Natural killer cell treated with Interleukin-12 subunit alpha and Interleukin-12 subunit beta and Interleukin-15 and Interleukin-18, amount 100 ng/mL, for 72 hours (primary cell): ENCODE measurements around the gene SMPDL3B. TPM values are rescaled to one million over a fixed set of nuclear protein-coding genes. Genes with fewer than 3 reads are reported as not detected.

Experiments used
- ATAC-seq, 2 donors: fragments of 150-1000 bp; cut with Tn5 transposase in 1 of 2; sonication (Bioruptor Pico), chemical (Tn5 transposase) in 1 of 2; 2 replicates each; pipeline ENCODE4 v1.10.0; 2021
- DNase-seq: peaks from one replicate; pipeline ENCODE4 v3.0.0; 2022; ENCODE audit warnings: low spot score
- H3K27ac Mint-ChIP-seq, 2 donors: 1 replicate in 1 of 2; 2 replicates in 1 of 2; pipeline ENCODE4 v1.8.0; 2022; ENCODE audit warnings: mixed read lengths in 2 of 2, mild to moderate bottlenecking in 1 of 2, moderate library complexity in 1 of 2
- H3K27me3 Mint-ChIP-seq, 2 donors: 1 replicate in 1 of 2; 2 replicates in 1 of 2; pipeline ENCODE4 v1.8.0; 2022; ENCODE audit warnings: mixed read lengths in 2 of 2
- H3K36me3 Mint-ChIP-seq: one replicate; pipeline ENCODE4 v1.8.0; 2022; ENCODE audit warnings: mixed read lengths
- H3K4me1 Mint-ChIP-seq, 2 donors: 1 replicate in 1 of 2; 2 replicates in 1 of 2; pipeline ENCODE4 v1.8.0; 2022; ENCODE audit warnings: low read depth in 2 of 2, mixed read lengths in 2 of 2, mild to moderate bottlenecking in 1 of 2
- H3K4me3 Mint-ChIP-seq: one replicate; pipeline ENCODE4 v1.8.0; 2022; ENCODE audit warnings: mixed read lengths
- H3K9me3 Mint-ChIP-seq: 2 replicates; pipeline ENCODE4 v1.8.0; 2022; ENCODE audit warnings: mixed read lengths
- total RNA-seq, 2 donors: library from RNA; stranded (reverse); gene quantifications; one replicate each; pipeline ENCODE4 v1.2.3, GENCODE V29; 2022

The SMPDL3B gene
- total RNA-seq, 2 donors from 2014 or later = 0.33 to 0.95 TPM

DNA sequence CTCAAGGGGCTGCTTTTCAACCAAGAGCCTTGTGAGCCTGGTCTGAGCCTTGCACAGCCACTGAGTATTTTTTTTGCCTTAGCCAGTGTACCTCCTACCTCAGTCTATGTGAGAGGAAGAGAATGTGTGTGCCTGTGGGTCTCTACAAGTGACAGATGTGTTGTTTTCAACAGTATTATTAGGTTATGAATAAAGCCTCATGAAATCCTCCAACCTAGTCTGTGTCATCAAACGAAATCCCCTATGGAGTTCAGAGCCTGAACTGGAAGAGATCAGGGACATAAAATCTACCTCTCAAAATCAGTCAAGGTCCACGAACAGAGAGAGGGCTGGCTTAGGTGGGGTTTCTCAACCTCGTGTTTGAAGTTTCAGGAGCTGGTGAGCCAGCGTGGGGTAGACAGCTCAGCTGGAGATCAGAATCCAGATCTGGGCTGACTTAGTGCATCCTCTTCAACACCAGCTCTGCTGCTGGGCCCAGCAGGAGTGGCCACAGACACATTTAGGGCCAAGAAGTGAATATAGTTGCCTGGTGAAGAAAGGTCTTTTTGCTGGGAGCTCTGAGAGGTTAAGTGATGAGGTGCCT lies 33.2 kb downstream of the SMPDL3B start:
- Mint-ChIP-seq H3K9me3 (no peaks in the 10 kb centered on the region), H3K4me3 (no peak overlapping the region), H3K4me1 (peaks cover 8 to 17% of the 10 kb centered on the region in 2 donors), H3K27me3 (no peaks in the 10 kb centered on the region), H3K36me3 (peaks cover 8% of the 10 kb centered on the region), H3K27ac (peak overlapping the region; percentile 45 to 72)
- ATAC-seq = no peak
- no peak for DNase-seq

DNA sequence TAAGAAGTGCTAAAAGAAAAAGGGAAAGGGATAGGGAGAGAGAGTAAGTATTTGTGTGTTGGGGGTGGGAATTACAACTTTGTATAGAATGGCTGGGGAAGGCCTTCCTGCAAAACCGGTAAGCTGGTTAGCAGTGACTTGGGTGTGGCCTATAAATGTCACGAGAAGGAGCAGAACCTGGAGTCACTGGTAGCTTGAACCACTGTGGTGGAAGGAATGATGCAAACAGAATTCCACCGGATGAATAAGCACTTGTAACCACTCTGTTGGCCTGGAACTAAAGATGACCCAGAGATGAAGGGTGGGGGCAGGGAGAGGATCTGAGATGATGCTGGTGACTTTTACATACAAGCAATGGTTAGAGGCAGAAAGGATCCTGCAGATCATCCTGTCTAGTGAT lies 33.9 kb downstream of the SMPDL3B start:
- ATAC-seq (no peak), DNase-seq (no peak)
- Mint-ChIP-seq H3K27me3 (no peaks in the 10 kb centered on the region), H3K36me3 (peaks cover 8% of the 10 kb centered on the region), H3K4me1 (peaks cover 8 to 12% of the 10 kb centered on the region in 2 donors), H3K27ac (peak overlapping the region; percentile 45 to 72), H3K4me3 (no peak overlapping the region), H3K9me3 (no peaks in the 10 kb centered on the region)

DNA sequence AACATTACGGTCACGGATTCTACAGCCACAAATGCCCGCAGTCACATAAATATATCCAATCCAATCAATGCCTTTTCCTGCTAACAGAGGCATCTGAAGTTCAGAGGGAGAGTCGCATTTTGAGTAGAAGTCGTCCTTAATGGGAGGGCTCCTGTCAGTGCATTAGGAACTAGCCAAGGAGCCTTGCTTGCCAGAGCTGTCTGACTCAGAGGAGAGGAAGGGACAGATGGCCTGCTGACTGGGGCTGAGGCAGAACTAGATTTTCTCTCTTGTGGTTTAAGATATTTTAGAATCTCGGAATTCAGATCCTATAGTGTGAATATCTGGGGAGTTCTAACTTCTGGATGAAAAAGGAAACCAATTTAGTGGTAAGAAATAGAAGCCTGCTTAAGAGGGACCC lies 35.6 kb downstream of the SMPDL3B start:
- no peak for DNase-seq
- H3K4me3 Mint-ChIP-seq = no peak overlapping the region
- peaks cover 6 to 8% of the 10 kb centered on the region in 2 donors for H3K4me1 Mint-ChIP-seq
- H3K9me3 Mint-ChIP-seq = no peaks in the 10 kb centered on the region
- H3K36me3 Mint-ChIP-seq = peaks cover 8% of the 10 kb centered on the region
- H3K27ac Mint-ChIP-seq = peak overlapping the region in 1 of 2 donors; percentile 32
- H3K27me3 Mint-ChIP-seq = no peaks in the 10 kb centered on the region
- no peak for ATAC-seq

DNA sequence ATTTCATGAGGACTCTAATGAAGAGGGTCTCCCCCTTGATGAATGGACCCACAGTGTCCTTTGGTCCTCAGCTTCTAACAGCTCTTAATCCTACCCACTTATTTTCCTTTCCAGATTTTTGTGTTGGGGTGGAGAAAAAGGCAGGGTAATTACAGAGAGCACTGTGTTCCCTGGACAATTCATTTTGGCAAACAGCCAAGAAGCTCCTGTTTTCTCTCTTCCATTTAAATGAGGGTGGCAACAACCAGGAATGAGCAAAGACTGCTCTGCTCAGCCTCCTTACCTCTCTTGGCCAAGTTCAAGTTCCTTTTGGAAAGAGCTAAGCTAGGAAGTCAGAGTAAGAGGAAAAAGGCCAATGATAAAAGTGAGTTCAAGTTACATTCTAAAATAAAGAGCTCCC lies 36.9 kb downstream of the SMPDL3B start:
- no peak for ATAC-seq
- Mint-ChIP-seq H3K27ac (no peak overlapping the region), H3K27me3 (no peaks in the 10 kb centered on the region), H3K4me3 (no peak overlapping the region), H3K36me3 (peaks cover 8% of the 10 kb centered on the region), H3K4me1 (peaks cover 6 to 8% of the 10 kb centered on the region in 2 donors), H3K9me3 (no peaks in the 10 kb centered on the region)
- DNase-seq = no peak

DNA sequence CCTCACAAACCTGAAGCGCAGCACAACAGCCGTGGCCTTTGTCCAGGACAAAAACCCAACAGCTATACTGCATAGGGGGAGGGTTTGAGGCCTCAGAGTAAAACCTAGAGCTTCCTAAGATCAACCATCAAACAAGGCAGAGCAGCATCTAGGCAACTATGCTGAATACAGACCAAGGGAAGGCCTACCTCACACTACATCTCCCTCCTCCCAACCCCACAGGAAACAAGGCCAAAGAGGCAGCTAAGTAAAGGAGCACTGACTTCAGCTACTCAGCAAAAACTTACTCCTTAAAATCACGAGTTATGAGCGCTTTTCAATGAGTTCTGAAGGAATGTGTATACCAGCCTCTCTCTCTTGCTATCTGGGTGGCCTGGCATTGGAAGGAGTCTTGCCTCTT lies 37.3 kb downstream of the SMPDL3B start:
- H3K4me1 Mint-ChIP-seq = peaks cover 6 to 8% of the 10 kb centered on the region in 2 donors
- no peaks in the 10 kb centered on the region for H3K27me3 Mint-ChIP-seq
- H3K9me3 Mint-ChIP-seq = no peaks in the 10 kb centered on the region
- no peak overlapping the region for H3K27ac Mint-ChIP-seq
- H3K36me3 Mint-ChIP-seq = peaks cover 11% of the 10 kb centered on the region
- ATAC-seq (no peak), DNase-seq (no peak)
- H3K4me3 Mint-ChIP-seq = no peak overlapping the region

DNA sequence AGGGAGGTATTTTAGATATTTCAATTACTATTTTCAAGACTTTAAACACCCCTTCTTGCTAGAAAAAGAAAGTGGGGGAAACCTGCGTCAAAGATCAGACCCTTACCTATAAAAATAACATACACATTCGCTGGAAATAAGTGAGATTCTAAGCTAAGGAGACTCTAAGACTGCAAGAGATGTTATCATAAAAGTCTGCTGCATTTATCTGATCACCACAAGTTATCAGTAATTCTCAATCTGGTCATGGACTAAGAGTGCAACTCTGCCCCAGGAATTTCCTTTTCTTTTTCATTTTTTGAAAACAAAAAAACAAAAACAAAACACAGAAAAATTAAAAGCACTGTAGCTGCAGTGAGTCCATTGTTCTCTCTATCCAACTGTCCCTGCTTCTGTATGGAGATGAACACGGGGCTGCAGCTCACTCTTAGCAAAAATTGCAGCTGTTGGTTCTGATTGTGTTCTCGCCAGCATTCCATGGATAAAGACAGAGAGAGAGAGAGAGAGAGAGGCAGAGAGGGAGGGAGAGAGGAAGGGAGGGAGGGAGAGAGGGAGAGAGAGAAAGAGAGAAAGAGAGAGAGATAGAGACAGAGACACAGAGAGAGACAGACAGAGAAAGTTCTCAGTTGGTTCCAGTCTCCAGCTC lies 39.1 kb downstream of the SMPDL3B start:
- peaks cover 5% of the 10 kb centered on the region for H3K36me3 Mint-ChIP-seq
- no peaks in the 10 kb centered on the region for H3K9me3 Mint-ChIP-seq
- H3K27ac Mint-ChIP-seq = peak overlapping the region in 1 of 2 donors; percentile 63
- no peak overlapping the region for H3K4me3 Mint-ChIP-seq
- H3K4me1 Mint-ChIP-seq = no peaks in the 10 kb centered on the region
- H3K27me3 Mint-ChIP-seq = no peaks in the 10 kb centered on the region
- DNase-seq (no peak), ATAC-seq (no peak)

DNA sequence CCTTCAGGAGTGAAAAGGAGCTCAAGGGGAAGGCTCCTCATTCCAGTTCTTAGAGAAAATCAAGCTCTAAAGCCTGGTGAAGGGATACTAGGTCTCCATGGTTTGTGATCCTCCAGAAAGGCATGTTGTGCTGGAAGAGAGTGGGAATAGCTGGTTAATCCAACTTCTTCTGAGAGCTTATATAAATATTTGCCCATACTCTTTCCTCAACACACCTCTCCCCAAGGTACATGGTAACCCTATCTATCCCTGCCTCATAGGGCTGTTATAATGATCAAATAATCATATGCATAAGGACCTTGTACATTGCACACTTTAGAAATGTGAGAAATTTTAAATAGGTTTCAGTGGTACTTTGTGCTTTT lies 39.6 kb downstream of the SMPDL3B start:
- ATAC-seq (no peak), DNase-seq (no peak)
- Mint-ChIP-seq H3K4me3 (no peak overlapping the region), H3K4me1 (no peaks in the 10 kb centered on the region), H3K36me3 (peaks cover 5% of the 10 kb centered on the region), H3K27ac (peak overlapping the region in 1 of 2 donors; percentile 63), H3K27me3 (no peaks in the 10 kb centered on the region), H3K9me3 (no peaks in the 10 kb centered on the region)

DNA sequence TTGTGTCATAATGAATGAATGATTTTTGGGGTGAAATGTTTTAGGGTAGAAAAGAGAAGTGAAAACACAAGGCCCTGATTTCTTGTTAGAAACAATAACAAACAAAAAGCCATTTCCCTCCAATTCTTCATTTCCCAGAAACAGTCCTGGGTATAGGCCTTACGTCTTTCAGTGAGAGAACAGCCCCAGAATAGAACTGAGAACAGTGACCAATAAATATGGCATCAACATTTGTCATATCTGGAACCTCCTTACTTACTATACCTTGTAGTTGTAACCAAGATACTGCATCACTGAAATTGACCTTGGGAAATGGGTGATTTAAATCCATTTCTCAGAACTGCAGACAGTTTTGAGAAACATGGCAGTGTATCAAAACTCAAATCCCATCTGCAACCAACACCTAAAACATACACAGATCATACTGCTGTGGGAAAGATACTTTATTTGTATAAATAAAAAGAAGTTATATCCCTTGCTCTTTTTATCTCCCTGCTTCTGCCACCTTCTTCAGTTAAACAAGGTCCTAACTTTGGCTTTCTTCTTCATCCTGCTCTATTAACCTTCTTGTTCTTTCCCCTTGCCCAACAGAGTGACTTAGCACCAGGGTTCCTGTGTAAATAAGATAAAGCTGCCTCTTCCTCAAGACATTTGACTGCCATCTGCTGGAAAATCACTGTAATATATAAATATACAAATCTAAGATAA lies 44.5 kb downstream of the SMPDL3B start:
- no peak overlapping the region for H3K4me3 Mint-ChIP-seq
- no peaks in the 10 kb centered on the region for H3K27me3 Mint-ChIP-seq
- H3K9me3 Mint-ChIP-seq = no peaks in the 10 kb centered on the region
- DNase-seq (no peak), ATAC-seq (peak in 1 of 2 donors; percentile 71)
- peaks cover 5% of the 10 kb centered on the region for H3K36me3 Mint-ChIP-seq
- no peaks in the 10 kb centered on the region for H3K4me1 Mint-ChIP-seq
- H3K27ac Mint-ChIP-seq = no peak overlapping the region

DNA sequence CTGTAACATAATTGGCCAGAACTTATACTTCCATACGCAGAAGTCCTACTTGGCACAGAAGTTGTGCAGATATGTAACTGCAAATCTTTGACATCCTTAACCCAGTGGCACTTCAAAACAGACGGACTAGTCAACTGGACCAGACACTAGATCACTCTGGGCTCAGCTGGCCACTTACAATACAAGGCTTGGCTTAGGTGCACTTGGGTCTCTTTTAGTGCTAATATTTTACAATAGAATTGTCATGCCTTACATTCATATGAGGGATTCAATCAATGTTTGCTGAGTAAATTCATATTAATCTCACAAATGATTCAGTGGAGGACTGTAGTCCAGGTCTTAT lies 45.0 kb downstream of the SMPDL3B start:
- no peaks in the 10 kb centered on the region for H3K4me1 Mint-ChIP-seq
- peak in 1 of 2 donors; percentile 6 for ATAC-seq
- peaks cover 7% of the 10 kb centered on the region for H3K36me3 Mint-ChIP-seq
- no peak overlapping the region for H3K27ac Mint-ChIP-seq
- H3K4me3 Mint-ChIP-seq = no peak overlapping the region
- no peaks in the 10 kb centered on the region for H3K27me3 Mint-ChIP-seq
- DNase-seq = no peak
- H3K9me3 Mint-ChIP-seq = no peaks in the 10 kb centered on the region

DNA sequence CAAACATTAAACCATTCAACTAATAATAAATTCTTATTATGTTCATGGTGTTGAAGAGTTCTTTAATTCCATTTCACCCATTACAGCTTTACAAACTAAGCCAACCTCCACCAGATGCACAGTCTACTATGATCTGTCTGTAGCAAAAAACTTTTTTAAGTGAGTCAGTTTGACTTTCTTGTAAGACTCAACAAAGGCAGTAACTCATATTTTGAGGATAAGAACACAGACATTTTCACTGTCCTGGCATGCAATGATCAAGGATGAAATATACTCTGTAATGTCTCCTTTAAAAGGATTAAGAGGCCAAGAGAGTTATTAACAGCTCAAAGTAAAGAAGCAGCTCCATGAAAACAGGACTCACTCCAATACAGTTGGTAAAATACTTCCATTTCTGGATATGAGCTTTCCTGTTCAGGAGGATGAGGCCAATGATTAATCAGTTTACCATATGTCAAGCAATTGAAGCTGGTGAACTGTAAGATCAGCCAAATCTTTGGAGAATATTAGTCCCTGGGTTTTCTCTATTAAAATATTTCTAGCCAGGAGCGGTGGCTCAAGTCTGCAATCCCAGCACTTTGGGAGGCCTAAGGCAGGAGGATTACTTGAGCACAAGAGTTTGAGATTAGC lies 45.5 kb downstream of the SMPDL3B start:
- DNase-seq (no peak), ATAC-seq (no peak)
- Mint-ChIP-seq H3K27me3 (no peaks in the 10 kb centered on the region), H3K4me3 (no peak overlapping the region), H3K4me1 (no peaks in the 10 kb centered on the region), H3K27ac (peak overlapping the region in 1 of 2 donors; percentile 39), H3K9me3 (no peaks in the 10 kb centered on the region), H3K36me3 (peaks cover 11% of the 10 kb centered on the region)

DNA sequence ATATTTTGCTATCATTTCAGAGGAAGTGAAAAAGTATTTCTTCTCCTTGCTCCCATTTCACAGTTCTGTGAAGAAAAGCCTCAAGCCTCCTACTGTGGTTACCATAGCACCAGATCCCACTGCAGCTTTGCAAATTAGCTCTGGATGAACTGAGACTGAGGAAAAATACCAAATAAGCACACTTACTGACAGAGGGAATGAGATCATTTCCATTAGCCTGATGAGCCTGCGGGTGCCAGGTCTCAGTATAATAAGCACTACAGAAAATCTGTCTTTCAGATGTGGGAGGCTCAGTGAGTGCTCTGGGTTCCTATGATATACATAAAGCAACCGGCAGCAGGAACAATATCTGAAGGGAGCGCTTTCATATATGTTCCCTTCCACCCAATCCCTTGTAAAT lies 46.3 kb downstream of the SMPDL3B start:
- H3K27me3 Mint-ChIP-seq = no peaks in the 10 kb centered on the region
- H3K4me1 Mint-ChIP-seq = no peaks in the 10 kb centered on the region
- DNase-seq (no peak), ATAC-seq (no peak)
- peaks cover 14% of the 10 kb centered on the region for H3K36me3 Mint-ChIP-seq
- H3K9me3 Mint-ChIP-seq = no peaks in the 10 kb centered on the region
- H3K4me3 Mint-ChIP-seq = no peak overlapping the region
- no peak overlapping the region for H3K27ac Mint-ChIP-seq

DNA sequence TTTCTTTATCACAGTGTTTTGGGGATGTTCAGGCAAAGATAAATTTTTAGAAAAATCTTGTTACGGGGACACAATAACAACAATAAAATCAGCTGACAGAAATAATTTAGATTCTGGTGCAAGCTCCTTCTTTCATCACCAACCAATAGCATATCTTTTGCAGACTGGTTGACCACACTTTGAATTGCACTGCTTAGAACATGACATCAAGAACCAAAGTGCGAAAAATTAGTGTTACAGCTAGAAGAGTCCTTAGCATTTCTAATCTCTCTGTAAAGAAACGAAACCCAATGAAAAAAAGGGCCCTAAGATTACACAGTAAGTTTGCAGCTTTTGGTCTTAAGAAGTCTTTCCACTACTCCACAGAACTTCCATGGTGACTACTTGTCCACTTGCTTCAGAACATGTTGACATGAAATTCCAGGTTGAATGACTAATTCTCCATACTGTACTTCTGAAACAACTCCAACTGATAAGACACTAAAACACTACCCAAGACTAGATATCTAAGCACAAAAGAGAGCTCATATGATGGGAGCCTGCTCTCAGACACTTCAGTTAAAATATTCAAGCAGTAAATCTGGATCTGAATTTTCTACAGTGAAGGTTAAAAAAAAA lies 56.2 kb downstream of the SMPDL3B start:
- no peak for DNase-seq
- H3K4me3 Mint-ChIP-seq = peak overlapping the region; percentile 75
- H3K36me3 Mint-ChIP-seq = peaks cover 34% of the 10 kb centered on the region
- ATAC-seq = peak; percentile 67 to 81
- H3K4me1 Mint-ChIP-seq = peaks cover 29 to 41% of the 10 kb centered on the region in 2 donors
- H3K27me3 Mint-ChIP-seq = no peaks in the 10 kb centered on the region
- H3K27ac Mint-ChIP-seq = peak overlapping the region; percentile 83 to 93
- no peaks in the 10 kb centered on the region for H3K9me3 Mint-ChIP-seq

DNA sequence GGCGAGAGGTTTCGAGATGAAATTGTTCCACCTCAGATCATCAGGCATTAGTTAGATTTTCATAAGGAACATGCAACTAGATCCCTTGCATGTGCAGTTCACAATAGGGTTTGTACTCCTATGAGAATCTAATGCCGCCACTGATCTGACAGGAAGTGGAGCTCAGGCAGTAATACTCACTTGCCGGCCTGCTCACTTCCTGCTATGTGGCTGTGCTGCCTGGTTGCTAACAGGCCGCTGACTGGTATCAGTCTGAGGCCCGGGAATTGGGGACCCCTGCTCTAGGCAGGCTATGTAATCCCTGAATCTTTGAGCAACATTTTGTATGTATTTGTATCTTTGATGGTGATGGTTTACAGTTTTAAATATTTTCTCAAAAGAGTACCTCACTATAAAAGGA lies 57.5 kb downstream of the SMPDL3B start:
- peaks cover 24 to 36% of the 10 kb centered on the region in 2 donors for H3K4me1 Mint-ChIP-seq
- H3K27ac Mint-ChIP-seq = peak overlapping the region; percentile 83 to 93
- peaks cover 34% of the 10 kb centered on the region for H3K36me3 Mint-ChIP-seq

More for the DNA sequence above, 57.5 kb downstream of the SMPDL3B start:
- DNase-seq (peak; percentile 77), ATAC-seq (peak; percentile 83 to 93)
- H3K4me3 Mint-ChIP-seq = peak overlapping the region; percentile 75
- no peaks in the 10 kb centered on the region for H3K27me3 Mint-ChIP-seq
- no peaks in the 10 kb centered on the region for H3K9me3 Mint-ChIP-seq
